T-helper 22 cell (primary cell): ENCODE data around the gene SDK1.
"Not testable (repeated sequence)": the region's sequence is repeated elsewhere in the genome, so short reads cannot be mapped to it uniquely, and the experiment has no call there.

Experiments
- DNase-seq: peaks from one replicate; pipeline ENCODE4 v3.0.0-alpha.2; 2020; ENCODE audit warnings: low read depth

The SDK1 gene

DNA sequence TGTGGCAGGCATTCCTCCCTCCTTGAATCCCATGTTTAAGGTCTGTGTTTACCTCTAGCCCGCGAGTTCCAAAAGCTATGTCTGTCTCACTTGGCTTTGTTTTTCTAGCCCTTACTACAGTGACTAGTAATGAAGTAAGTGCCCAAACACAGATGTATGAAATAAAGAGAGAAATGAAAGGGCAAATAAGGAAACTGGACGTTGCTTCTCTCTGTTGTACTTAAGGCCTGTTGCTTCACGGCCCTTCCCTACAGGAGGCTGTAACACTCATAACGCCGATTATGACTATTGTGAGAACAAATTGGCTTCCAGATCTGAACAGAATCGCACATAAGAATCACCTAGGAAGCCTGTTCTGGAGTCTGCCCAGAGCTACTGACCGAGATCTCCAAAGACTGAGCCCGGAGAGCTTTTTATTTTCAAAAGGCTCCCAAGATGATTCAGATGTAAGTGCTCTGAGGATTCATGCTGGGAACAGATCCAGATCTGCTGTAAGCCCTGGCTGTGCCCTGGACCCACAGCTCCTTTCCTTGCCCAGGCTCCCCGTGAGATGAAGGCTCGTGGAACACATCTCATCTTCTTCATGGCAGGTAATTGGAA lies 432.6 kb downstream of the SDK1 start:
- DNase-seq: no peak

DNA sequence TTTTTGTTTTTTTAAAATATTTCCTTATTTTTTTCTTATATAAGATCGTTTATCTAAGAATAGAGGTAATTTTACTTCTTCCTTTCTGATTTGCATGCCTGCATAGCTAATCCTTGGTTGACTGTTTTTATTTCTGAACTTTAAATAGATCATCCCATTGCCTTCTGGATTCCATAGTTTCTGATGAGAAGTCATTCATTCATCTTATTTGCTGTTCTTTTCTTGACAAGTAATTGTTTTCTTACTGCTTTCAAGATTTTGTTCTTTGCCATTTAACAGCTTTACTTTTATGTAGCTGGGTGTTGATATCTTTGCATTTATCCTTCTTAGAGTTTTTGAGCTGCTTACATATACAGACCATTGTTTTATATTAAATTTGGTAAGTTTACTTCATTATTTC lies 437.9 kb downstream of the SDK1 start:
- no peak for DNase-seq

DNA sequence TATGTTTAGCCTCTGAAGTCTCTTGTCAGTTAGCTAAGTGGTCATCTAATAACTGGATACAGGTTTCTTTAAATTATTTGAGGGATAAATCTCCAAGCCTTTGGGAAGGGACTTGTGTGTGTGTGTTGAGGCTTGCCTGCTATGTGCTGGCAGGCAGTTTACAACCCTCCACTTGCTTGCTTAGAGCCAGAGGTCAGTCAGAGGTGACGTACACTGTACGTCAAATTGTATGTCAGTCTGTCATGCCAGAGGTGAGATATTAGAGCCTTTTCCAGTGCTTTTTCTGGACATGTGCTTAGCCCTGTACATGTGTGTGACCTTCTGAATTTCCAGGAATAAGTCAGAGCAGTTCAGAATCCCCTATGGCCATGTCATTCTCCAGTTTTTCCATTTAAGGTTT lies 438.9 kb downstream of the SDK1 start:
- no peak for DNase-seq

- no peak for DNase-seq
Measured at GRCh38 chr7:3747467-3747866, 446.4 kb downstream of the SDK1 start.

GRCh38 chr7:3748389-3748788 lies 447.3 kb downstream of the SDK1 start:
- DNase-seq: no peak

- no peak for DNase-seq
Measured at GRCh38 chr7:3753868-3754267, 452.8 kb downstream of the SDK1 start.

GRCh38 chr7:3754493-3755341 lies 453.7 kb downstream of the SDK1 start:
- no peak for DNase-seq

- not testable (repeated sequence) for DNase-seq
Measured at GRCh38 chr7:3755778-3756453, 454.9 kb downstream of the SDK1 start.

- no peak for DNase-seq
Measured at GRCh38 chr7:3757059-3757458, 456.0 kb downstream of the SDK1 start.

- no peak for DNase-seq
Measured at GRCh38 chr7:3760651-3761050, 459.6 kb downstream of the SDK1 start.

GRCh38 chr7:3762146-3762831 lies 461.2 kb downstream of the SDK1 start:
- no peak for DNase-seq

- no peak for DNase-seq
Measured at GRCh38 chr7:3767917-3768777, 467.1 kb downstream of the SDK1 start.

DNA sequence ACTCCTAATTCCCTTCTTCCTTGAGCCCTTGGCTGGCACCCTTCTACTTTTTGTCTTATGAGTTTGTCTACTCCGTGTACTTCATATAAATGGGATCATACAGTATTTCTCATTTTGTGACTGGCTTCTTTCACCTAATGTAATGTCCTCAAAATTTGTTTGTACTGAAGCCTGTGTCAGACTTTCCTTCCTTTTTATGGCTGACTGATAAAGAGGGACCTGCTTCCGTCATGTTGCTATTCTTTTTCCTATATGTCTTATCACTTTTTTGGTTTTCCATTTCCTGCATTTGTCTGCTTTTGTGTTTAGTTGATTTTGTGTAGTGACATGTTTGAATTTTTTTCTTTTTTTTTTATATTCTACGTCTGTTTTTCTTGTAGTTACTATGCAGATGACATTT lies 470.9 kb downstream of the SDK1 start:
- no peak for DNase-seq

- no peak for DNase-seq
Measured at GRCh38 chr7:3778345-3778744, 477.3 kb downstream of the SDK1 start.

- DNase-seq: no peak
Measured at GRCh38 chr7:3780016-3780415, 479.0 kb downstream of the SDK1 start.

DNA sequence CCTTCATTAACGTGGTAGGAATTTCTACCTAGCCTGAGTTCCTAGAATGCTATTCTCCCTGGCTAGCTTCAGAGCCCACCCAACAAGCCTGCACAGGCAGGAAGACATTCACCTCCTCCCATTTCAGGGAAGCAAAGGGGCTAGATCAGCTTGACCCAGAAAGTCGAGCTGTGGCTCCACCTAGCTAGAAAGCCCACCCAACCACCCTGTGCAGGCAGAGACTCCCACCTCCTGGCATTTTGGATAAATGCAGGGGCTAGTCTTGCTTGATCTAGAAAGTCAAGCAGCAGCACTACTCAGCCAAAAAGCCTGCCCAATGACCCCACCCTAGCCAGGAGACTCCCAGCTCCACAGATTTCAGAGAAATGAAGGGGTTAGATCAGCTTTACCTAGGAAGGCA lies 479.5 kb downstream of the SDK1 start:
- no peak for DNase-seq

DNA sequence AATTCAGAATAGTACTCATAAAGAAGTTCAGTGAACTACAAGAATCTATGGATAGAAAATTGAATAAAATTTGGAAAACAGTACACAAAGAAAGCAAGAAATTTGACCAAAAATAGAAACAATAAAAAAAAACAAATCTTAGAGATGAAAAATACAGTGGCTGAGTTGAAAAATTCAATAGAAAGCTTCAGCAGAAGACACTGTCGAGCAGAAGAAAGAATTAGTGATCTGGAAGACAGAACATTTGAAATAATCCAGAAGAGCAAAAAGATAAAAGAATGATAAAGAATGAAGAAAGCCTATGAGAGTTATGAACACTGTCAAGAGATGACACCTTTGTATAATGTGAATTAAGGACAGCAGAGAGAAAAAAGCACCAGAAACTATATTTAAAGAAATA lies 480.6 kb downstream of the SDK1 start:
- DNase-seq: no peak

DNA sequence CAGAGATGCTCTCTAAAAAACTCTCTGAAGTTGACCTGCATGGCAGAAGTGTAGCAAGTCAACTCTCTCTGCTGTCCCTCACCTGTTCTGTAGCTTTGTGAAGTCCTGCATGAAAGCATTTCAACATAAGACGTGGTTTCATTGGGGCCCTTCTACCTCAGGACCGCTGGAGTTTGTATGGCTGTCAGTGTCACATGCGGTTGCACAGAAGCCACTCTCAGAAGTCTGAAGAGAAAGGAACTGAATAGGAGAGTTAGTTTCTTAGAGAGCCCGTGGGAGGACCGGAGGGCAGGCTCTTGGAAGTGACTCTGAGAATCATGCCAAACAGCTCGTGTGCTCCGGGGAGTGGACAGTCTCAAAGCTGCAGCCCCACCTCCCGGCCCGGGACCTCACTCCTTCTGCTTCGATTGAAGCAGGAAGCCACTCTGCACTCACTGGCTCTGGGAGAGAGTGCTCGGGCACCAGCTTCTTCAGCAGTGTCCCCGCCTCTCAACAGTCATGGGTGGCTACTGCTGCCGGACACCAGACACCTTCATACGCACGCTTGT lies 486.7 kb downstream of the SDK1 start:
- DNase-seq: no peak

- no peak for DNase-seq
Measured at GRCh38 chr7:3790803-3791202, 489.8 kb downstream of the SDK1 start.

GRCh38 chr7:3791327-3791726 lies 490.3 kb downstream of the SDK1 start:
- DNase-seq: no peak

GRCh38 chr7:3795141-3795540 lies 494.1 kb downstream of the SDK1 start:
- no peak for DNase-seq
